ENCODE results near the gene CBR1.

Gene CBR1

GRCh38 chr21:36120304-36120888, 50.6 kb downstream of the CBR1 start:
- no peak for DNase-seq
